Nephron (organoid): ENCODE results near the gene COQ4.

Experiments used
- H3K27ac Mint-ChIP-seq, 3 experiments: 2 replicates each; pipeline ENCODE4 v1.8.0; 2020; ENCODE audit warnings: mixed read lengths in 3 of 3, mild to moderate bottlenecking in 2 of 3, moderate library complexity in 1 of 3
- H3K27me3 Mint-ChIP-seq: 2 replicates; pipeline ENCODE4 v1.8.0; 2021; ENCODE audit warnings: low read depth, mild to moderate bottlenecking, moderate library complexity, mixed read lengths
- H3K36me3 Mint-ChIP-seq: 2 replicates; pipeline ENCODE4 v1.8.0; 2020; ENCODE audit warnings: low read depth, mixed read lengths
- H3K4me1 Mint-ChIP-seq: 2 replicates; pipeline ENCODE4 v1.8.0; 2020; ENCODE audit warnings: mixed read lengths
- H3K4me3 Mint-ChIP-seq, 3 experiments: 2 replicates each; pipeline ENCODE4 v1.8.0; 2020; ENCODE audit warnings: mild to moderate bottlenecking in 3 of 3, mixed read lengths in 3 of 3, moderate library complexity in 2 of 3
- H3K9me3 Mint-ChIP-seq: 2 replicates; pipeline ENCODE4 v1.8.0; 2020; ENCODE audit warnings: mixed read lengths
- CTCF ChIP-seq, 3 experiments: fragments of 200-600 bp; sonication (generic); IDR thresholded peaks; one replicate each; pipeline ENCODE4 v1.5.0; 2021; ENCODE audit warnings: antibody characterized with exemption in 3 of 3; ENCODE audit not compliant: unreplicated experiment in 3 of 3

Gene COQ4

GRCh38 chr9:128292009-128292408, 30.6 kb upstream of the COQ4 start:
- Mint-ChIP-seq H3K36me3 (peaks cover 17% of the 10 kb centered on the region), H3K4me1 (no peaks in the 10 kb centered on the region)
- no peak for TF ChIP-seq CTCF (IDR thresholded peaks at IDR 0.05; ENCODE audit: unreplicated experiment in 3 of 3)

GRCh38 chr9:128293091-128293490, 29.5 kb upstream of the COQ4 start:
- no peaks in the 10 kb centered on the region for H3K4me1 Mint-ChIP-seq
- H3K27ac Mint-ChIP-seq = no peak overlapping the region
- H3K27me3 Mint-ChIP-seq = no peaks in the 10 kb centered on the region
- peaks cover 13% of the 10 kb centered on the region for H3K36me3 Mint-ChIP-seq
- H3K9me3 Mint-ChIP-seq = no peaks in the 10 kb centered on the region
- H3K4me3 Mint-ChIP-seq = no peak overlapping the region
- no peak for TF ChIP-seq CTCF (IDR thresholded peaks at IDR 0.05; ENCODE audit: unreplicated experiment in 3 of 3)

More at GRCh38 chr9:128292009-128292408, 30.6 kb upstream of the COQ4 start:
- no peak overlapping the region for H3K4me3 Mint-ChIP-seq
- no peak overlapping the region for H3K27ac Mint-ChIP-seq
- no peaks in the 10 kb centered on the region for H3K27me3 Mint-ChIP-seq
- no peaks in the 10 kb centered on the region for H3K9me3 Mint-ChIP-seq

GRCh38 chr9:128294142-128294541, 28.5 kb upstream of the COQ4 start:
- H3K9me3 Mint-ChIP-seq = no peaks in the 10 kb centered on the region
- no peaks in the 10 kb centered on the region for H3K4me1 Mint-ChIP-seq
- no peak overlapping the region for H3K27ac Mint-ChIP-seq
- H3K4me3 Mint-ChIP-seq = no peak overlapping the region
- no peaks in the 10 kb centered on the region for H3K27me3 Mint-ChIP-seq
- peaks cover 4% of the 10 kb centered on the region for H3K36me3 Mint-ChIP-seq
- no peak for TF ChIP-seq CTCF (IDR thresholded peaks at IDR 0.05; ENCODE audit: unreplicated experiment in 3 of 3)

- TF ChIP-seq CTCF (IDR thresholded peaks at IDR 0.05; ENCODE audit: unreplicated experiment in 3 of 3) = no peak
- no peaks in the 10 kb centered on the region for H3K9me3 Mint-ChIP-seq
- H3K27ac Mint-ChIP-seq = no peak overlapping the region
- H3K27me3 Mint-ChIP-seq = no peaks in the 10 kb centered on the region
- no peak overlapping the region for H3K4me3 Mint-ChIP-seq
- H3K36me3 Mint-ChIP-seq = peaks cover 3% of the 10 kb centered on the region
- H3K4me1 Mint-ChIP-seq = no peaks in the 10 kb centered on the region
Measured at GRCh38 chr9:128296340-128297220, 26.1 kb upstream of the COQ4 start.

- H3K27ac Mint-ChIP-seq = no peak overlapping the region
- H3K9me3 Mint-ChIP-seq = no peaks in the 10 kb centered on the region
- TF ChIP-seq CTCF (IDR thresholded peaks at IDR 0.05; ENCODE audit: unreplicated experiment in 3 of 3) = no peak
- no peaks in the 10 kb centered on the region for H3K4me1 Mint-ChIP-seq
- peaks cover 3% of the 10 kb centered on the region for H3K36me3 Mint-ChIP-seq
- no peak overlapping the region for H3K4me3 Mint-ChIP-seq
- no peaks in the 10 kb centered on the region for H3K27me3 Mint-ChIP-seq
Measured at GRCh38 chr9:128297221-128297773, 25.3 kb upstream of the COQ4 start.
